ENCODE measurements around the gene NOX5. TPM values are rescaled to one million over a fixed set of nuclear protein-coding genes. Genes with fewer than 3 reads are reported as not detected.

Gene NOX5
- polyA plus RNA-seq, 2 of the 4 experiments (the other 2 are of a cell fraction) = 0.19 to 0.22 TPM

DNA sequence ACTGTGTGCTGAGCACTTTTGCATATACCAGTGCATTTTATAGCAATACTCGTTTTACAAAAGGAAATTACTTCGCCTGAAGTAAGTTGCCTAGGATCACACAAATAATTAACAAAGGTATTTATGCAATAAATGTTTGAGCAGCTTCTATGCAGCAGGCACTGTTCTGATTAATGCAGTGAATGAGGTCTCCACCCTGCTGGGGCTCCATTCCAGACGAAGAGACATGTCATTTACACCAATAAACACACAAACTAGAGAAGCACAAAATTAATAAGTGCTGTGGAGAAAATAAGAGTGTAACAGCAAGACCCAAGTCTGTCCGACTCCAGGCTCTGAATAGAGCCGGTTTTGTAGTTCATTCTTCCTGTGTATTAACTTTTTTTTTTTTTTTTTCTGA, 17.5 kb downstream of the NOX5 start:
- 15% methylated on average over 5 of the region's 5 CpGs for WGBS (ENCODE audit: missing lambda C conversion rate)
- no peak for FAIRE-seq
- H3K9me3 ChIP-seq = no peaks in the 10 kb centered on the region
- H3K27ac ChIP-seq = peak overlapping the region; percentile 57 to 78; a peak in 4 of 6 replicates
- CTCF ChIA-PET = interaction anchor here (0.6 to 11.4 kb wide), 56 partner anchors 9 to 1213 kb away, joined by 3 to 125 read pairs (median 4); partner anchors contain the start of gene NOX5
- peak overlapping the region; percentile 90 for H3K4me2 ChIP-seq
- peaks cover 20% of the 10 kb centered on the region for H3K4me1 ChIP-seq
- no peak for DNase-seq (ENCODE audit: low read depth in 1 of 2, low spot score in 1 of 2)
- POLR2A ChIA-PET = interaction anchor here (0.7 to 1.3 kb wide), 3 partner anchors 18 to 431 kb away, joined by 3 to 8 read pairs (median 4); partner anchors contain the start of gene NOX5
- ATAC-seq = peak; percentile 3 to 4; a peak in 2 of 6 replicates
- TF ChIP-seq FOXS1 (CRISPR knock-in tag; IDR thresholded peaks at IDR 0.05) (no peak), HDAC2 (IDR thresholded peaks at IDR 0.05) (no peak), PHF8 (IDR thresholded peaks at IDR 0.05; ENCODE audit: borderline replicate concordance, low read depth) (no peak), ZSCAN20 (CRISPR knock-in tag; IDR thresholded peaks at IDR 0.05) (no peak), NFE2L2 (conservative IDR thresholded peaks at IDR 0.05; ENCODE audit: low read length) (no peak), HOXA7 (CRISPR knock-in tag; IDR thresholded peaks at IDR 0.05) (no peak), BCL3 (IDR thresholded peaks at IDR 0.05) (no peak), KDM1A (IDR thresholded peaks at IDR 0.05; ENCODE audit: low read depth) (no peak), HEYL (CRISPR knock-in tag; IDR thresholded peaks at IDR 0.05) (no peak), ESRRA (IDR thresholded peaks at IDR 0.05; ENCODE audit: borderline replicate concordance, low read length) (no peak), JUNB (IDR thresholded peaks at IDR 0.05) (no peak), NR3C1 (IDR thresholded peaks at IDR 0.05) (no peak), SMC3 (IDR thresholded peaks at IDR 0.05) (no peak)
- peak overlapping the region; percentile 47 for H3K4me3 ChIP-seq

- 91% methylated on average over 31 of the region's 43 CpGs for WGBS (ENCODE audit: missing lambda C conversion rate)
- DNase-seq (ENCODE audit: low read depth in 1 of 2, low spot score in 1 of 2) (no peak), FAIRE-seq (no peak), ATAC-seq (no peak)
- ChIA-PET POLR2A (interaction anchor here (0.7 kb wide), 1 partner anchor 23 kb away, joined by 8 read pairs; no protein-coding TSS in a partner anchor), CTCF (interaction anchor here (0.6 to 11.4 kb wide), 12 partner anchors 9 to 473 kb away, joined by 3 to 125 read pairs (median 8); partner anchors contain the start of gene NOX5)
- no peak for TF ChIP-seq RFX5 (IDR thresholded peaks at IDR 0.05)
- no peak for TF ChIP-seq CEBPB (IDR thresholded peaks at IDR 0.05)
- TF ChIP-seq ZFP36 (IDR thresholded peaks at IDR 0.05; ENCODE audit: borderline replicate concordance, partially characterized antibody) = no peak
- TF ChIP-seq, protein P1, sequence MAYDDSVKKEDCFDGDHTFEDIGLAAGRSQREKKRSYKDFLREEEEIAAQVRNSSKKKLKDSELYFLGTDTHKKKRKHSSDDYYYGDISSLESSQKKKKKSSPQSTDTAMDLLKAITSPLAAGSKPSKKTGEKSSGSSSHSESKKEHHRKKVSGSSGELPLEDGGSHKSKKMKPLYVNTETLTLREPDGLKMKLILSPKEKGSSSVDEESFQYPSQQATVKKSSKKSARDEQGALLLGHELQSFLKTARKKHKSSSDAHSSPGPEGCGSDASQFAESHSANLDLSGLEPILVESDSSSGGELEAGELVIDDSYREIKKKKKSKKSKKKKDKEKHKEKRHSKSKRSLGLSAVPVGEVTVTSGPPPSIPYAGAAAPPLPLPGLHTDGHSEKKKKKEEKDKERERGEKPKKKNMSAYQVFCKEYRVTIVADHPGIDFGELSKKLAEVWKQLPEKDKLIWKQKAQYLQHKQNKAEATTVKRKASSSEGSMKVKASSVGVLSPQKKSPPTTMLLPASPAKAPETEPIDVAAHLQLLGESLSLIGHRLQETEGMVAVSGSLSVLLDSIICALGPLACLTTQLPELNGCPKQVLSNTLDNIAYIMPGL (CRISPR knock-in tag; IDR thresholded peaks at IDR 0.05; ENCODE audit: borderline replicate concordance) = no peak
- TF ChIP-seq SMC3 (IDR thresholded peaks at IDR 0.05) = no peak
- no peak for TF ChIP-seq TFCP2L1 (CRISPR knock-in tag; IDR thresholded peaks at IDR 0.05)
- no peak for TF ChIP-seq GATA3 (IDR thresholded peaks at IDR 0.05; ENCODE audit: borderline replicate concordance)
- no peak for TF ChIP-seq NFE2L2 (conservative IDR thresholded peaks at IDR 0.05; ENCODE audit: low read length)
- no peak for TF ChIP-seq REST (IDR thresholded peaks at IDR 0.05)
- TF ChIP-seq FOXS1 (CRISPR knock-in tag; IDR thresholded peaks at IDR 0.05) = no peak
- no peak for TF ChIP-seq HOXB13 (CRISPR knock-in tag; IDR thresholded peaks at IDR 0.05; ENCODE audit: low read depth)
- Histone ChIP-seq H3K4me3 (no peak overlapping the region), H3K4me1 (peaks cover 20% of the 10 kb centered on the region), H3K9me3 (no peaks in the 10 kb centered on the region), H3K4me2 (peak overlapping the region; percentile 90), H3K27ac (no peak overlapping the region; a peak in 1 of 6 replicates)
Measured at GRCh38 chr15:69032703-69033373, 18.3 kb downstream of the NOX5 start.

All from A549 (cell line).